ENCODE results near the gene PIK3R6. TPM values are rescaled to one million over a fixed set of nuclear protein-coding genes. Genes with fewer than 3 reads are reported as not detected.

Gene PIK3R6
- total and polyA plus RNA-seq, 2 of the 13 experiments (the other 11 are each of a cell fraction or from before 2014, with no cell fraction given): not detected

DNA sequence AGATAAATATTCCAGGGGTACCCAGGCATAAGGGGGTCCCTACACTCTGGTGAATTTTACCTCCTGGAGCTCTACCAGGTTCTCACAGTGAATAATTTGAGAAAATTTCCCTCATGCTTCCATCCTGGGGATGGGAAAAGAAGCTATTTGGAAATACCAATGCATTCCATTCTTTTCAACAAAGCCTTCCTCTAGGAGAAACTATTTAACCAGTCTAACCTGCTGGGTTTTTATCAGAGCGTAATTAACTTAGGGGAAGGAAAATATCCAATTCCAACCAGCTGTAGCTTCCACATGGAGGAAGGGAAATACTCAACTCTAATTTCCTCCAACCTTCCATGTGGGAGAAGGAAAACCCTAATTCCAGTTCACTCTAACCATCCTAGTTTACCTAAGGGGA is 85.3 kb downstream of the PIK3R6 start:
- CTCF ChIA-PET (ENCODE audit: low intra/inter-chr PET ratio, low total read pairs): no interaction called here
- TF ChIP-seq, protein P1, sequence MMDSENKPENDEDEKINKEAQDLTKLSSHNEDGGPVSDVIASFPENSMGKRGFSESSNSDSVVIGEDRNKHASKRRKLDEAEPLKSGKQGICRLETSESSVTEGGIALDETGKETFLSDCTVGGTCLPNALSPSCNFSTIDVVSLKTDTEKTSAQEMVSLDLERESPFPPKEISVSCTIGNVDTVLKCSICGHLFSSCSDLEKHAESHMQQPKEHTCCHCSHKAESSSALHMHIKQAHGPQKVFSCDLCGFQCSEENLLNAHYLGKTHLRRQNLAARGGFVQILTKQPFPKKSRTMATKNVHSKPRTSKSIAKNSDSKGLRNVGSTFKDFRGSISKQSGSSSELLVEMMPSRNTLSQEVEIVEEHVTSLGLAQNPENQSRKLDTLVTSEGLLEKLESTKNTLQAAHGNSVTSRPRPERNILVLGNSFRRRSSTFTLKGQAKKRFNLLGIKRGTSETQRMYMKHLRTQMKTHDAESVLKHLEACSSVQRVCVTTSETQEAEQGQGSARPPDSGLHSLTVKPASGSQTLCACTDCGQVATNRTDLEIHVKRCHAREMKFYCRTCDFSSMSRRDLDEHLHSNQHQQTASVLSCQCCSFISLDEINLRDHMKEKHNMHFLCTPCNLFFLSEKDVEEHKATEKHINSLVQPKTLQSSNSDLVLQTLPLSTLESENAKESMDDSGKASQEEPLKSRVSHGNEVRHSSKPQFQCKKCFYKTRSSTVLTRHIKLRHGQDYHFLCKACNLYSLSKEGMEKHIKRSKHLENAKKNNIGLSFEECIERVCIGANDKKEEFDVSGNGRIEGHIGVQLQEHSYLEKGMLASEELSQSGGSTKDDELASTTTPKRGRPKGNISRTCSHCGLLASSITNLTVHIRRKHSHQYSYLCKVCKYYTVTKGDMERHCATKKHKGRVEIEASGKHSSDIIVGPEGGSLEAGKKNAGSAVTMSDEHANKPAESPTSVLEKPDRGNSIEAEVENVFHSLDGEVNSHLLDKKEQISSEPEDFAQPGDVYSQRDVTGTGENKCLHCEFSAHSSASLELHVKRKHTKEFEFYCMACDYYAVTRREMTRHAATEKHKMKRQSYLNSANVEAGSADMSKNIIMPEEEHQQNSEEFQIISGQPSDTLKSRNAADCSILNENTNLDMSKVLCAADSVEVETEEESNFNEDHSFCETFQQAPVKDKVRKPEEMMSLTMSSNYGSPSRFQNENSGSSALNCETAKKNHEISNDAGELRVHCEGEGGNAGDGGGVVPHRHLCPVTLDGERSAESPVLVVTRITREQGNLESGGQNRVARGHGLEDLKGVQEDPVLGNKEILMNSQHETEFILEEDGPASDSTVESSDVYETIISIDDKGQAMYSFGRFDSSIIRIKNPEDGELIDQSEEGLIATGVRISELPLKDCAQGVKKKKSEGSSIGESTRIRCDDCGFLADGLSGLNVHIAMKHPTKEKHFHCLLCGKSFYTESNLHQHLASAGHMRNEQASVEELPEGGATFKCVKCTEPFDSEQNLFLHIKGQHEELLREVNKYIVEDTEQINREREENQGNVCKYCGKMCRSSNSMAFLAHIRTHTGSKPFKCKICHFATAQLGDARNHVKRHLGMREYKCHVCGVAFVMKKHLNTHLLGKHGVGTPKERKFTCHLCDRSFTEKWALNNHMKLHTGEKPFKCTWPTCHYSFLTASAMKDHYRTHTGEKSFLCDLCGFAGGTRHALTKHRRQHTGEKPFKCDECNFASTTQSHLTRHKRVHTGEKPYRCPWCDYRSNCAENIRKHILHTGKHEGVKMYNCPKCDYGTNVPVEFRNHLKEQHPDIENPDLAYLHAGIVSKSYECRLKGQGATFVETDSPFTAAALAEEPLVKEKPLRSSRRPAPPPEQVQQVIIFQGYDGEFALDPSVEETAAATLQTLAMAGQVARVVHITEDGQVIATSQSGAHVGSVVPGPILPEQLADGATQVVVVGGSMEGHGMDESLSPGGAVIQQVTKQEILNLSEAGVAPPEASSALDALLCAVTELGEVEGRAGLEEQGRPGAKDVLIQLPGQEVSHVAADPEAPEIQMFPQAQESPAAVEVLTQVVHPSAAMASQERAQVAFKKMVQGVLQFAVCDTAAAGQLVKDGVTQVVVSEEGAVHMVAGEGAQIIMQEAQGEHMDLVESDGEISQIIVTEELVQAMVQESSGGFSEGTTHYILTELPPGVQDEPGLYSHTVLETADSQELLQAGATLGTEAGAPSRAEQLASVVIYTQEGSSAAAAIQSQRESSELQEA (CRISPR knock-in tag; IDR thresholded peaks at IDR 0.05; ENCODE audit: not compliant biosample characterization): no peak
- TF ChIP-seq, protein P2, sequence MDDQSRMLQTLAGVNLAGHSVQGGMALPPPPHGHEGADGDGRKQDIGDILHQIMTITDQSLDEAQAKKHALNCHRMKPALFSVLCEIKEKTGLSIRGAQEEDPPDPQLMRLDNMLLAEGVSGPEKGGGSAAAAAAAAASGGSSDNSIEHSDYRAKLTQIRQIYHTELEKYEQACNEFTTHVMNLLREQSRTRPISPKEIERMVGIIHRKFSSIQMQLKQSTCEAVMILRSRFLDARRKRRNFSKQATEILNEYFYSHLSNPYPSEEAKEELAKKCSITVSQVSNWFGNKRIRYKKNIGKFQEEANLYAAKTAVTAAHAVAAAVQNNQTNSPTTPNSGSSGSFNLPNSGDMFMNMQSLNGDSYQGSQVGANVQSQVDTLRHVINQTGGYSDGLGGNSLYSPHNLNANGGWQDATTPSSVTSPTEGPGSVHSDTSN (CRISPR knock-in tag; IDR thresholded peaks at IDR 0.05; ENCODE audit: borderline replicate concordance): no peak
- TF ChIP-seq, protein P3, sequence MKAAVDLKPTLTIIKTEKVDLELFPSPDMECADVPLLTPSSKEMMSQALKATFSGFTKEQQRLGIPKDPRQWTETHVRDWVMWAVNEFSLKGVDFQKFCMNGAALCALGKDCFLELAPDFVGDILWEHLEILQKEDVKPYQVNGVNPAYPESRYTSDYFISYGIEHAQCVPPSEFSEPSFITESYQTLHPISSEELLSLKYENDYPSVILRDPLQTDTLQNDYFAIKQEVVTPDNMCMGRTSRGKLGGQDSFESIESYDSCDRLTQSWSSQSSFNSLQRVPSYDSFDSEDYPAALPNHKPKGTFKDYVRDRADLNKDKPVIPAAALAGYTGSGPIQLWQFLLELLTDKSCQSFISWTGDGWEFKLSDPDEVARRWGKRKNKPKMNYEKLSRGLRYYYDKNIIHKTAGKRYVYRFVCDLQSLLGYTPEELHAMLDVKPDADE (CRISPR knock-in tag; IDR thresholded peaks at IDR 0.05): no peak
- TF ChIP-seq ERF (CRISPR knock-in tag; IDR thresholded peaks at IDR 0.05) (no peak), EP300 (IDR thresholded peaks at IDR 0.05; ENCODE audit: low read depth in 2 of 2, low read length in 2 of 2) (no peak), EP300 (CRISPR knock-in tag; IDR thresholded peaks at IDR 0.05; ENCODE audit: borderline replicate concordance) (no peak), NONO (IDR thresholded peaks at IDR 0.05) (no peak), NONO (CRISPR knock-in tag; conservative IDR thresholded peaks at IDR 0.05) (no peak), ZBTB49 (CRISPR knock-in tag; IDR thresholded peaks at IDR 0.05; ENCODE audit: borderline replicate concordance) (no peak), SRSF9 (IDR thresholded peaks at IDR 0.05; ENCODE audit: borderline replicate concordance, insufficient read depth, low read depth, low read length, poor library complexity, severe bottlenecking) (no peak), ZNF484 (CRISPR knock-in tag; IDR thresholded peaks at IDR 0.05; ENCODE audit: borderline replicate concordance, low read depth) (no peak)

More for the DNA sequence above, 85.3 kb downstream of the PIK3R6 start:
- intact Hi-C loops (cut with micrococcal nuclease; ENCODE audit: unreplicated experiment) (no loop called here), in situ Hi-C loops (cut with HindIII; ENCODE audit: extremely low pct_ligation_motif_present, low pct_unique_long_range_greater_than_20kb) (no loop called here)
- H4K20me1 ChIP-seq (ENCODE audit: insufficient read depth, low read length): no peaks in the 10 kb centered on the region
- H3K4me3 ChIP-seq (replicated peaks in 1 of 3; ENCODE audit: insufficient read depth in 1 of 3, low read depth in 2 of 3, low read length in 3 of 3): no peak overlapping the region
- BruUV-seq (replicated peaks): no TSS peak
- no peaks in the 10 kb centered on the region for H3K36me3 ChIP-seq (replicated peaks in 1 of 2; ENCODE audit: control insufficient read depth in 1 of 2, insufficient read depth in 2 of 2, low read length in 2 of 2)
- POLR2A ChIA-PET: no interaction called here
- no peak overlapping the region for H2AFZ ChIP-seq (ENCODE audit: low read length)
- no peaks in the 10 kb centered on the region for H3K4me1 ChIP-seq (ENCODE audit: insufficient read depth, low read length)
- peaks cover 1 to 23% of the 10 kb centered on the region in 2 experiments; a peak in 2 of 5 replicates for H3K27me3 ChIP-seq (ENCODE audit: control insufficient read depth in 1 of 2, insufficient read depth in 2 of 2, low read length in 2 of 2)
- no peak for FAIRE-seq
- no peak for ATAC-seq
- WGBS (ENCODE audit: low lambda C conversion rate): 8% methylated on average over 1 of the region's 1 CpG
- no peaks in the 10 kb centered on the region for H3K79me2 ChIP-seq (ENCODE audit: insufficient read depth, low read length)
- H3K4me2 ChIP-seq (ENCODE audit: low read depth, low read length): no peak overlapping the region
- no peaks in the 10 kb centered on the region for H3K9me3 ChIP-seq (ENCODE audit: low read length)
- DNase-seq (ENCODE audit: low spot score): no peak
- H3K9ac ChIP-seq (ENCODE audit: insufficient read depth, low read depth, low read length): no peak overlapping the region
- no peak overlapping the region for H3K27ac ChIP-seq (ENCODE audit: extremely low read length, insufficient read depth, low read length)

Measured in HepG2 (cell line).